ENCODE results near the gene NIP7. TPM values are rescaled to one million over a fixed set of nuclear protein-coding genes. Genes with fewer than 3 reads are reported as not detected.
A peak's percentile ranks its signal among the peaks of the same experiment; 100 is the strongest.
"Not testable (repeated sequence)": the region's sequence is repeated elsewhere in the genome, so short reads cannot be mapped to it uniquely, and the experiment has no call there.

Gene NIP7
- 10 to 100 TPM; 33.3 to 37.7 (median 36.8) TPM for polyA plus RNA-seq (ENCODE audit: insufficient read length in 3 of 3)

DNA sequence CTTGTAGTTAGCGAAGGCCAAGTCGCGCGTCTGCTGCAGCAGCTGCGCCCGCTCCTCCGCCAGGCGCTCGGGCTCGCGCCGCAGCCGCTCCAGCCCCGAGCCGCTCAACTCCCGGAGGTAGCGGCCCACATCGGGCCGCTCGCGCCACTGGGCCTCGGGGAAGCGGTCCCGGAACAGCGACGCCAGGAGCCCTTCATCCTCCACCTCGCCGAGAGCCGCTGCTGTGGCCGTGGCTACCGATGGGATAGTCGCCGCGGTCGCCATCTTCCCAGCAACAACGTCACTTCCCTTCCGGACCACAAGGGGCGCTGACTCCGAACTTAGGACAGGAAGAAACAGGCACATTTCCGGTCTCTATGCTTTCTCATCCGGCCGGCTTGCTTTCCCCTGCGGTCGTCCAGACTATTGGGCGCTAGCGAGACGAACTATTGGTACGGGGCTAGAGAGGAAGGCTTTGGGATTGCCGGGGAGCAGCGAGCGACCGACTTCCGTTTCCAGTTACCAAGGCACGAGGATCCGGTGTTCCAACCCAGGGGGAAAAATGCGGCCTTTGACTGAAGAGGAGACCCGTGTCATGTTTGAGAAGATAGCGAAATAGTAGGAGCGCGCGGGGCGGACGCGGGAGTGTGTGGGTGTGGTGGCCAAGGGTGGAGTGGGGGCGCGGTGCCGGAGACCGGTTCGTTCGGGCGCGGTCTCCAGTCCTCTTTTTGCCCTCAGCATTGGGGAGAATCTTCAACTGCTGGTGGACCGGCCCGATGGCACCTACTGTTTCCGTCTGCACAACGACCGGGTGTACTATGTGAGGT lies at the start of gene NIP7, which contains the start of gene COG8:
Gene NIP7, plus strand, starts transcription at position 484 of the 806 bp plus-strand sequence. Its CDS starts 58 bp downstream, at position 542.
Gene COG8, minus strand, starts transcription at position 276 of the 806 bp plus-strand sequence. Its CDS starts 12 bp downstream, at position 264.
- DNase-seq (ENCODE audit: low read depth in 3 of 3, low spot score in 2 of 3) = peak; percentile 94 to 98 (median 94)

DNA sequence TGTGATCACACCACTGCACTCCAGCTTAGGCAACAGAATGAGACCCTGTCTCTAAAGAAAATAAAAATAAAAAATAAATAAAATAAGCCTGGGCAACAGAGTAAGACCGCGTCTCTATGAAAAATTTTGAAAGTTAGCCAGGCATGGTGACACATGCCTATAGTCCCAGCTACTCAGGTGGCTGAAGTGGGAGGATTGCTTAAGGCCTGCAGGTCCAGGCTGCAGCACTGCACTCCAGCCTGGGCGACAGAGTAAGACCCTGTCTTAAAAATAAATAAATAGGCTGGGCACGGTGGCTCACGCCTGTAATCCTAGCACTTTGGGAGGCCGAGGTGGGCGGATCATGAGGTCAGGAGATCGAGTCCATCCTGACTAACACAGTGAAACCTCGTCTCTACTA lies 47.9 kb upstream of the NIP7 start:
- not testable (repeated sequence) for DNase-seq (ENCODE audit: low read depth in 3 of 3, low spot score in 2 of 3)

DNA sequence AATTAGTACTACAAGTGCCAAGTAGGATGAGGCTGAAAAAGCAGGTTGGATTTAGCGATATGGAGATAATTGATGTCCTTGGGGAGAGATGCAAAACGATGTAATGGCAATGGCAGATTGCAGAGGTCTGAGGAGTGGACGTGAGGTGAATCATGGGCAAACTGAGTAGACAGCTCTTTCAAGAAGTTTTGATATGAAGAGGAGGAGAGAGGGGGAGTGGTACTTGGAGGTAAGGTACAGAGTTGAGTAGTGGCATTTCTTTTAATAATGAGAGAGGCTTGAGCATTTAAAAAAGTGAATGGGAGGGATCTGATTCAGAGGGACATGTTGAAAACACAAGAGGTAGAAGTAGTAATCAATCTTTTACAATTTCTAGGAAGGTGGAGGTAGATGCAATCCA lies 46.2 kb upstream of the NIP7 start:
- no peak for DNase-seq (ENCODE audit: low read depth in 3 of 3, low spot score in 2 of 3)

DNA sequence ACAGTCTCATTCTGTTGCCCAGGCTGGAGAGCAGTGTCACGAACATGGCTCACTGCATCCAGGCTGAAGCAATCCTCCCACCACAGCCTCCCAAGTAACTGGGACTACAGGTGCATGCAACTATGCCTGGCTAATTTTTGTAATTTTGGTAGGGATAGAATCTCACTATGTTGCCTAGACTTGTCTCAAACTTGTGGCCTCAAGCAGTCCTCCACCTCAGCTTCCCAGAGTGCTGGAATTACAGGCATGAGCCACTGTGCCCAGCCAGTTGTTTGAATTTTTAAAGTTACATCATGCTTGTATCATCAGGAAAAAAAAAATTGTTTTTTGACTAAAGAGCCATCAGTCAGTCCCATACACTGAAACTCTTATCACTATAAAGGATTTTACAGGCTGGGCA lies 45.5 kb upstream of the NIP7 start:
- no peak for DNase-seq (ENCODE audit: low read depth in 3 of 3, low spot score in 2 of 3)

DNA sequence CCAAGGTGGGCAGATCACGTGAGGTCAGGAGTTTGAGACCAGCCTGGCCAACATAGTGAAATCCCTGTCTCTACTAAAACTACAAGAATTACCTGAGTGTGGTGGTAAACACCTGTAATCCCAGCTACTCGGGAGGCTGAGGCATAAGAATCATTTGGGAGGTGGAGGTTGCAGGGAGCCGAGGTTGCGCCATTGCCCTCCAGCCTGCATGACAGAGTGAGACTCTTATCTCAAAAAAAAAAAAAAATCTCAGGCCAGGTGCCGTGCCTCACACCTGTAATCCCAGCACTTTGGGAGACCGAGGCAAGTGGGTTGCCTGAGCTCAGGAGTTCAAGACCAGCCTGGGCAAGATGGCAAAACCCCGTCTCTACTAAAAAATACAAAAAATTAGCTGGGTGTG lies 42.8 kb upstream of the NIP7 start:
- not testable (repeated sequence) for DNase-seq (ENCODE audit: low read depth in 3 of 3, low spot score in 2 of 3)

DNA sequence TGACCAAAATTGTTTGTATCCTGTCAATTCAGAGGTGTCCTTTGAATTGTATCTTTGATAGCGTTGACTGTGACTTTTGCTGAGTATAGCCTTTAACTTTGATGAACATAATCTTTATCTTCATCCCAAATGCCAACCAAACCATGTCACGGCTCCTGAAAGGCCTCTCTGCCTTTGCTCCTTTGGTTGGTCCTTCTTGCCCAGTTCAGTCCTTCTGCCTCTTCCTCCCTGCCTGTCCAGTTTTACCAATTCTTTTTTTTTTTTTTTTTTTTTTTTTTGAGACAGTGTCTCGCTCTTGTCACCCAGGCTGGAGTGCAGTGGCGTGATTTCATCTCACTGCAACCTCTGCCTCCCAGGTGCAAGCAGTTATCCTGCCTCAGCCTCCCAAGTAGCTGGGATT lies 41.3 kb upstream of the NIP7 start:
- no peak for DNase-seq (ENCODE audit: low read depth in 3 of 3, low spot score in 2 of 3)

DNA sequence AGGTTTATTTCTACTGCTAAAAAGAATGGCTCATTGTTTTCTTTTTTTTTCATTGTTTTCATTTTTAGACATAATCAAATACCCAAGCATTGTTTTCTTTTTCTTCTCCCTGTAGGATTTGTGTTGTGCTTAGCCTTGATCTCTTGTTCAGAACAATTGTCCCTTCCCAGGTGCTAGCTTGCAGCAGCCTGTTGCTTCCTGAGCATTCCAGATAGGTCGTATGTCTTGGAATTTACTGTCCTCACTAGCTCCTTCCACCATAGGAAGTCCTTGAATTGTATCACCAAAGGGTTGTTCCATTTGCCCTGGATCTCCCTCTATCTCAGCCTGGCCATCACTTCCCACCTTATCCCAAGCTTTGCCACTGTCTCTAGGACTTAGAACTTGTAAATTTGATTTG lies 38.4 kb upstream of the NIP7 start:
- no peak for DNase-seq (ENCODE audit: low read depth in 3 of 3, low spot score in 2 of 3)

DNA sequence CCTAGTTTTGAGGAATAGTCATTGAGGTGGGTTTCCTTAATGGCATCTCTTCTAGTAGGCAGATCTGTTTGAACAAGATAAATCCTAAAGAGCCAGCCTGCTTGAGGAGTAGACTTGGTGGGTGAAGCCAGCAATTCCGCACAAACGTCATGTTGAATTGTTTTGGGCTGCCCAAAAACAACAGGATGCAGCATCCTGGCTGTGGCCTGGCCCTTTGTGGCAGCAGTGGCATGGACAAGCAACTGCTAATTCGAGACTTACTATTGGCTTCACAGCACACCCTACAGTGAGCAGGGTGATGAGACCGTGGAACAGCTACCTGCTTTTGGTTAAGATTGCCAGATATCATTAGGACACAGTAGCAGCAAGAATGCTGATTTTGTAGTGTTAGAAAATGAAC lies 37.7 kb upstream of the NIP7 start:
- DNase-seq (ENCODE audit: low read depth in 3 of 3, low spot score in 2 of 3) = no peak

DNA sequence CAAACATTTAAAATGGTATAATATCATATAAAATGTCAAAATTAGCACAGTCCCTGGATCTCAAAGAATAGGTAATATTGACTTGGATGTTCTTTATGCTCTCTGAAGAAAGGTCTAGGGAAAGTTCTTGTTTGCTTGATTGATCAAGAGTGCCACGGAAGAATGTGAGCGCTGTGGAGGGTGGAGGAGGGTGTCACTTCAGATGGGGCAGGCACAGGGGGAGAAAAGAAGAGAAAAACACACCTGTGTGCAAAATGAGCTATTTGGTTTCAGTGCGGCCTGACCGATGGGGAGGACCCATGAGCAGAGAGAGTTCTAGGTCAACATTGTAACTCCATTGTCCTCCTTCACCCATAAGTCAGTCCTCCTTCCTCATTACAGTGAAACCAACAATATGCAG lies 37.3 kb upstream of the NIP7 start:
- DNase-seq (ENCODE audit: low read depth in 3 of 3, low spot score in 2 of 3) = no peak

DNA sequence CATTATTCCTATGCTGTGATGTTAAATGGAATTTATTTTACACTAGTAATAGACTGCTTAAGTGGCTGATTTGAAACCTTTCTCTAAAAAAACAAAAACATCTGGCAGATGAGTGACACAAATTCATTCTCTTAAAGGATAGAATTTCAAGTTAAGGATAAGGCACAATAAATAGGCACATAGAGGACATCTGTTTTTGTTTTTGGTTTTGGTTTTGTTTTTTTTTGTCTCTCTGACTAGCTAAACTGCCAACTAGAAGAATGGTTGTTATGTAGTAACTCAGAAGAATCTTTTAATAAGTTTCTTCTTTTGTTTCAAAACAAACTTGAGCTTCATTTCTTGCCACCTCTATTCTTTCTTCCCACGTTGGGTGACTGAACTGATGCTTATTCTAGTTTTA lies 33.5 kb upstream of the NIP7 start:
- no peak for DNase-seq (ENCODE audit: low read depth in 3 of 3, low spot score in 2 of 3)

DNA sequence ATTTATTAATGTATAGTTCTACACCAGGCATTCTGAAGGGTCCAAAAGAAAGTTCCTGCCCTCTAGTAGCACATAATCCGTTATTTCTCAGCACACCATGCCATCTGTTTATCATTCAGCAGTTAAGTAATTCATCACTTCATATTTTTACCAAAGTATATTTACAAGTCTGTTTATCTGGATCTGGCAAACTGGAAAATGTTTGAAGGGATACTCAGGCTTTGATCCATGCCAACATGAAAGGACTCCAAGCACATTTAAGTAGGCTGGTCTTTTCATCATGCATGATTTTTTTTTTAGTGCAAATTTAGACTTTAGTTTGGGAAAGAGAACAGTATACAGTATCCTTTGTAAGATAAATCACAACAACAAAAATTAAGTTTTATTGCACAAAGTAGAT lies 32.5 kb upstream of the NIP7 start:
- DNase-seq (ENCODE audit: low read depth in 3 of 3, low spot score in 2 of 3) = no peak

DNA sequence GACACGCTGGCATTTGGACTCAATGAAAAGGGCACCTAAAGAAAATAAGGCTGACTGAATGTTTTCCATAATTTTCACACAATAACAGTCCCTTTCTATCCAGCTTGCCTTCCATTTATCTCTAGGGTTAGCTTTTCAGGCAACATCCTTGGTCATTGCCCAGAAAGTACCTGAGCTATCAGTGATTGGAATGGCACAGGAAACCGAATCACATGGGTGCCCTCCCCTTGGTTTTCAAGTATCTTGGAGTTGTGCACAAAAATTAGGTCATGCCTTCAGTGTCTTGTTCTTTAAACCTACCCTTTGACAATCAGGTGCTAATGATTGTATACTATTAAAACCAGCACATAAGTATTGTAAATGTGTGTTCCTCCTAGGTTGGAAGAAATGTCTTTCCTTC lies 31.7 kb upstream of the NIP7 start:
- no peak for DNase-seq (ENCODE audit: low read depth in 3 of 3, low spot score in 2 of 3)

DNA sequence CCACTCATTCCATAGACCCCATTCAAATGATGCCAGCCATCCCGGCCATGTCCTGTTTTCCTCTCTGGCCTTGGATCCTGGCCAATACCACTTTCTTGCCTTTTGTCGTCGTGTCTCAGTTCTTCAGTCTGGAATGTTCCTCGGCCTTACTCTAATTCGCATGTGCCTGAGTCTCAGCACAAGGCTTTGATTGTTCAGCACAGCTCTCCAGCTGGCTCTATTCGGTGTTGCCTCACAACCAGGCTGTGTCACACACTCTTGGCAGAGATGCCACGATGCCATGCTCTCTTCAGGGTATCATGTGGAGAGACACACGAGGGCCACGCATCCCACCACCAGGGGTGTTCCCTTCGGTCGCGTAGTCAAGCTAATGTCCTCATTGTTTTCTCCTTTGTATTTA lies 30.3 kb upstream of the NIP7 start:
- no peak for DNase-seq (ENCODE audit: low read depth in 3 of 3, low spot score in 2 of 3)

DNA sequence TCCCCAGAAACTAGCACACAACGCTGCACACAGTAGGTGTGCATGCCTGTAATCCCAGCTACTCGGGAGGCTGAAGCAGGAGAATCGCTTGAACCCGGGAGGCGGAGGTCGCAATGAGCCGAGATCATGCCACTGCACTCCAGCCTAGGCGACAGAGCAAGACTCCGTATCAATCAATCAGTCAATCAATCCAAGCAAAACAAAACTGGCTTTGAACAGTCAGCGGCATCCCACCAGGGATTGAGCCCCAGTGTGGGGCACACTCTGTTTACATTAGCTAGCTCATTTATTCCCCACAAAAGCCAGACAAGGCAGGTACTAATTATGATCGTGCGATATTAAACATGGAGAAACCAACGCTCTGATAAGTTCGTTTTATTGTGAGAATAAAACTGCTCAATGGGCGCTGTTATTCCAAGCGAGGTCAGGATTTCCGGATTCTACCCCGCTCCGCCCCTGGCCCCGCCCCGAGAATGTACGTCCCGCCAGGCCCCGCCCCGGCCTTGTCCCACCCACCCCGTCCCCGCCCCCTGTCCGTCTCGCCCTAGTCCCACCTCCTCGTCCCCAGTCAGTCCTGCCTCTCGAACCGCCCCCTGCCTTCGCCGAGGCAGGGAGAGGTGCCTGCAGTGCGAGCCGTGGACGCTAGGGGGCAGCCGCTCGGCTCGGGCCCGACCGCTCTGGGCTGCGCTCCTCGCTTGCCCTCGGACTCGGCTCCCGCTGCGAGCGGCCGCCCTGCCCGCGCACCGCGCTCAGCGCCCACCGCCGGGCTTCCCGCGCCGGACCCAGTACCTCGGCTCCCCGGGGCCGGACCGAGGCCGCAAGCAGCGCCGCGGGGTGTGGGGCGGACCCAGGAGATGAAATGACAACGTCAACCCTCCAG lies 28.7 kb upstream of the NIP7 start, which contains the start of gene VPS4A:
Gene VPS4A, plus strand, starts transcription at position 698 of the 880 bp plus-strand sequence. Its CDS starts 162 bp downstream, at position 860.
- DNase-seq (ENCODE audit: low read depth in 3 of 3, low spot score in 2 of 3) = peak; percentile 82 to 90 (median 89)

DNA sequence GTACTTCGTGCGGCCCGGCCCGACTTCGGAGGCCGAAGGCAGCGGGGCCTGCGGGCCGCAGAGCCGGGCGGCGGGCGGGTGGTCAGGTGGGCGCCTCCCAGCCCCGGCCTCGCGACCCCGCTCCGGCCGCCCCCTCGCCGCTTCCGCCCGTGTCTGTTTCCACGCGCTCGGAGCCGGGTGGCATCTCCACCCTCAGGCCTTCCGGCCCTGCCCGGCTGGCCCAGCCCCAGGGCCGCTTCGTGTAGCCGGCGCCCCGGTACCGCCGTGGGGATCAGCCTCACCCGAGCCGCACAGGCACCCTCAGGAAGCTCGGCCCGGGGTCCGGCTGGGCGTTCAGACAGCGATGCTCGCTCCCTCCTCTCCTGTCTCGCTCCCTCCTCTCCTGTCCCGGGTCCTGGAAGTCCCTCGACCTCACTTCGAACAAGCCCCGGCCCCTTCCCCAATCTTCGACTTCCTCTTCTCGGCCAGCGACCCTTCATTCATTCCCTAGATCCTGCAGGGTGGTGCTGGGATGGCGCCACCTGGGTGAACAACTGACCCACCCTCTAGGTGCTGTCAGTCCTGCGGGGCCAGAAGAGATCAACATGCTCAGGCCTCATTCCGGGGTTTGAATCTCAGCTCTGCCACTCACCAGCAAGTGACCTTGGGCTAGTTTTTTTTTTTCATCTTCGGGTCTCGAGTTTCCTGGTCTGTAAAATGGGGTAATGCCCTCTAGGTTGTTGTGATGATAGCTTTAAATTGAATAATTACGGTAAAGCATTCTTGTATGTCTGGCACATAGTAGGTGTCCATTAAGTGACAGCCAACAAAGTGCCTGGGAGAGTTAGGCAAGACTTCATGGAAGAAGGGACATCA lies 27.8 kb upstream of the NIP7 start:
- DNase-seq (ENCODE audit: low read depth in 3 of 3, low spot score in 2 of 3) = peak in 1 of 3 donors; percentile 15

DNA sequence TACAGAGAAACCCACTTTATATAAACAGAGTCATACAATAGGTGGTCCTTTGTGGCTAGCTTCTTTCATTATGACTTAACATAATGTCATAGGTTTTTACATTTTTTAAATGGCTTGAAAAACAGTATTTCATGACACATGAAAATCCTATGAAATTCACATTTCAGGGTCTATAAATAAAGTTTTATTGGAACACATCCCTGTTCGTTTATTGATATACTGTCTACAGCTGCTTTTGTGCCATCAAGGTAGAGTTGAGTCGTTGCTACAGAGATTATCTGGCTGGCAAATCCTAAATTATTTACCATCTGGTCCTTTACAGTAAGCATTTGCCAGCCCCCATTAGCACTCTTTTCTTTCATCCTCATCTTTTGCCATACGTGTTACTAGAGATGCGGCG lies 26.1 kb upstream of the NIP7 start:
- DNase-seq (ENCODE audit: low read depth in 3 of 3, low spot score in 2 of 3) = no peak

DNA sequence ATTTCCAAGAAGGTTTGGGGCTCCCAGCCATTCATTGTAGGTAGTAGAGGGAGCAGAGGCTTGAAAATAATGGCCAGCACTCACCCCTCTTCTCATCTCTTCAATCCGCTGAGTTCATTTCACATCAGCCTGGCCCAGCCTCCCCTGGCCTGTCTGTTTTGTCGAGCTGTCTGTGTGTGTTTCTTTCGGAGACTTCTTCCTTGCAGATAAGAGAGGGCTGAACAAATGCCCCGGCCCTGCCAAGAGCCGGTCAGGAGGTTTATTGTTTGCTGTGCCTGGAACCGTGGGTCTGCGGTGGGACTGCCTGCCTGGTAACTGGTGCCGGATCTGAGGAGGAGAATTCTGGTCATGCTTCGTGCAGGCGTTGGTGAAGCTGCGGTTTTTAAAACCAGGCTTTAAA lies 25.0 kb upstream of the NIP7 start:
- DNase-seq (ENCODE audit: low read depth in 3 of 3, low spot score in 2 of 3) = no peak

DNA sequence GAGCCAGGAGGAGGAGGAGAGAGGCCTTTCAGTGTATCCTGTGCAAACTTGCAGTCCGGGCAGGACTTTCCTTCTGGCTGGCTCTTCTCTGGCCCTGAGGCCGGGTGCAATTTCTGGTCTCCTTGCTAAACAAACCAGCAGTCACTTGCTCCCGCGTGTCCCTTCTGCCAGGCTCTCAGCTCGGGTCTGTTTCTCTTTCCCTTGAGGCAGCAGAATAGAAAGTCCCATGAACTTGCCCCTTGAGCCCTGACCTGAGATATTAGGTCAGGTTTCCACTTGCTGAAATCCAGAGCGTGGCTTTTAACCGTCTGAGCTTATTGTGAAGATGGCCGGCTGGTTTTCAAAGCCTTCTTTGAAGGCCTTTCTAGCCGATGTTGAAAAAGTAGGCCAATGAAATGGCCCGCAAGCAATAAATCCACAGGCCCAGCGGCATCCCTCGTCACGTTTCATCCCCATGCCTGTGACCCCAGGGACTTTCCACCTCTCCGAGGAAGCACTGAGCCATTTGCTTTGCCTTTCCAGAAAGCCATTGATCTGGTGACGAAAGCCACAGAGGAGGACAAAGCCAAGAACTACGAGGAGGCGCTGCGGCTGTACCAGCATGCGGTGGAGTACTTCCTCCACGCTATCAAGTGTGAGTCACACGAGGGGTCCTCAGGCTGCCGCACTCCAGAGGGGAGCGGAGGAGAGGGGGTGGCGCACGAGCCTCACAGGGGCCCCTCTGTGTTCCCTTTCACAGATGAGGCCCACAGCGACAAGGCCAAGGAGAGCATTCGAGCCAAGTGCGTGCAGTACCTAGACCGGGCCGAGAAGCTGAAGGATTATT lies 23.9 kb upstream of the NIP7 start:
- DNase-seq (ENCODE audit: low read depth in 3 of 3, low spot score in 2 of 3) = no peak

DNA sequence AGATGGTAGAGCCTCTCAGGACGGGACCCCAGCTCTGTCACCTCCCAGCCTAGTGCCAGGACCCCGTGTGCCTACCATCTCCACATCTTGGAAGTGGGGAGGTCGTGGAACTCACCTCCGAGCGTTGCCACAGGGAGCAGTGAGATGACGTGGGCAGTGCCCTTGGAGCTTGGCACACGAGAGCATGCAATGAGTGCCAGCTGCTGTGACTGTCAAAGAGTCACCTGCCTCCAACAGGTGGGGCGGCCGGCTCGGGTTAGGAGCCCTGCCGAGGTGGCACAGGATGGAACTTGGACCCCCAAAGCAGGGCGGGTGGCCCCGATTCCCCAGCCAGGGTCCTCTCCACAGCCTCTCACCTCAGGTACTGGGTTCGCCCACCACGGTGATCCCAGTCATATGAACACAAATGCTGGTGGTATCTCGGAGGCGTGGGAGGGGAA lies 23.0 kb upstream of the NIP7 start:
- no peak for DNase-seq (ENCODE audit: low read depth in 3 of 3, low spot score in 2 of 3)

Data from right renal cortex interstitium (tissue), 3 donors.